Sciatic nerve (tissue), 2 donors: ENCODE data around the gene SERPINA3. TPM values are rescaled to one million over a fixed set of nuclear protein-coding genes. Genes with fewer than 3 reads are reported as not detected.
A peak's percentile ranks its signal among the peaks of the same experiment; 100 is the strongest.

Experiments used
- ATAC-seq: fragments of 200-7000 bp; cut with Tn5 transposase; one replicate; pipeline ENCODE4 v1.9.1; 2020; ENCODE audit warnings: mild to moderate bottlenecking, moderate library complexity
- DNase-seq: peaks from one replicate; pipeline ENCODE4 v3.0.0-alpha.2; 2020; ENCODE audit warnings: low spot score
- intact Hi-C: fragments of 100-400 bp; cut with DNase I; formaldehyde crosslinking; loops from one replicate; pipeline ENCODE4 v1.14.2; 2022
- total RNA-seq: library from RNA; stranded (reverse); fragmentation: NEBNext Ultra II Directional; extraction: Animal tissue kit (Norgen Biotek cat#: 25700); gene quantifications from one replicate; pipeline ENCODE4 v1.2.1, GENCODE V29; 2021
- donor health status: DM: no; HTN: no; CAD: no.
- donor health status: DM: no; HTN: no; CAD: no.

Gene SERPINA3
- total RNA-seq, 1 donor from 2014 or later, result 77.1 TPM

- intact Hi-C loops, result no loop called here
- peak; percentile 49 for DNase-seq
- ATAC-seq, result no peak
Observed at GRCh38 chr14:94670692-94671285, 58.6 kb downstream of the SERPINA3 start.

- DNase-seq, result peak; percentile 40
- intact Hi-C loops, result no loop called here
- ATAC-seq, result no peak
Observed at GRCh38 chr14:94671870-94672444, 59.8 kb downstream of the SERPINA3 start.

- intact Hi-C loops, result no loop called here
- ATAC-seq (no peak), DNase-seq (peak; percentile 2)
Observed at GRCh38 chr14:94673071-94673470, 60.9 kb downstream of the SERPINA3 start.

Other genes starting within 250 kb of the SERPINA3 start
- not detected for gene SERPINA2, start 245.7 kb upstream of the SERPINA3 start, total RNA-seq
- gene SERPINA1, start 223.8 kb upstream of the SERPINA3 start, total RNA-seq, result 28.5 TPM
- not detected for gene SERPINA11, start 159.6 kb upstream of the SERPINA3 start, total RNA-seq
- not detected for gene SERPINA9, start 136.2 kb upstream of the SERPINA3 start, total RNA-seq
- gene SERPINA12, start 102.9 kb upstream of the SERPINA3 start, total RNA-seq, result not detected
- not detected for gene SERPINA4, start 50.9 kb upstream of the SERPINA3 start, total RNA-seq
- 8.8 TPM for gene SERPINA5, start 31.0 kb upstream of the SERPINA3 start, total RNA-seq
- gene GSC, start 157.7 kb downstream of the SERPINA3 start, total RNA-seq, result 4.5 TPM